Loucy (cell line): ENCODE measurements around the gene FBH1.

Source experiments
- EZH2phosphoT487 ChIP-seq: fragments of 200-600 bp; IDR thresholded peaks from 2 replicates; pipeline ENCODE4 v1.6.1; 2018; ENCODE audit warnings: antibody characterized with exemption, mild to moderate bottlenecking, moderate library complexity, borderline replicate concordance
- TF ChIP-seq, protein P1 (sequence below): fragments of 200-600 bp; sonication (generic); conservative IDR thresholded peaks from 2 replicates; pipeline ENCODE4 v1.5.1; 2014; ENCODE audit warnings: mild to moderate bottlenecking, antibody characterized with exemption, low read length

DNA sequence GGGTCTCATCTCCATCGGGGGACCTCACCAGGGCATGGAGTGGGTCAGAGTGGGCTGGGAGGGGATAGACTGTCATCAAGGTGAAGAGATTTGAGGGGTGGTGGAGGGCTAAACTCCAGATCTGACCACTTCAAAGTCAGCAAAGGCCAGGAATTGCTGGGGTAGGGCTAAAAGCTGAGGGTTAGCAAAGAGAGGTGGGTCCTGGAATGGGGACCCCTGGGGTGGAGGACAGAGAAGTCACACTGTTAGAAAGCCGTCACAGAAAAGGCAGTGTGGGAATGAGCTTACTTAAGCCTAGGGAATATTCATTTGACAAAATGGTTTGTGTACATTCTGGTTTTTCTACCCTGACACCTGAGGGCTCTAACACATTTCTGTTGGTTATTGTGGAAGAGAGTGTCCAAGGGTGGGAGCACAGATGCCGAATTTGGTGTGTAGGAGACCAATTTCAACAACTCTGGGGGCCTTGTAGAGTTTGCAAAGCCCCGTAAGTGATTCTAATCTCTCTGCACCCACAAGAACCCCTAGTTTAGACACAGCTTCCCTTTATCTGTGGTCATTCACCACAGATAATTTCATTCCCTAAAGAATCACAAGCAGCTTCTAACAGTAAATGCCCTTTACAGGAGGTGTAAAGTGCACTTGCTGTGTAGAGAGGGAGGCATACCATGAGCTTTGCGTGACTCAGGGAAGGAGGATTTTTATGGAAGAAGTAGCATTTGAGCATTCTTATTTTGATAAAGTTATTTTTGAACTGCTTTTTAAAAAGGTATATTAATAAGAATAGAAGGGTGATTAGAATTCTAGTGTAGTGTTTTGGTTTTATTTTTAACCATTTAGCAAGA, 6.4 kb downstream of the FBH1 start:
- TF ChIP-seq, protein P1, sequence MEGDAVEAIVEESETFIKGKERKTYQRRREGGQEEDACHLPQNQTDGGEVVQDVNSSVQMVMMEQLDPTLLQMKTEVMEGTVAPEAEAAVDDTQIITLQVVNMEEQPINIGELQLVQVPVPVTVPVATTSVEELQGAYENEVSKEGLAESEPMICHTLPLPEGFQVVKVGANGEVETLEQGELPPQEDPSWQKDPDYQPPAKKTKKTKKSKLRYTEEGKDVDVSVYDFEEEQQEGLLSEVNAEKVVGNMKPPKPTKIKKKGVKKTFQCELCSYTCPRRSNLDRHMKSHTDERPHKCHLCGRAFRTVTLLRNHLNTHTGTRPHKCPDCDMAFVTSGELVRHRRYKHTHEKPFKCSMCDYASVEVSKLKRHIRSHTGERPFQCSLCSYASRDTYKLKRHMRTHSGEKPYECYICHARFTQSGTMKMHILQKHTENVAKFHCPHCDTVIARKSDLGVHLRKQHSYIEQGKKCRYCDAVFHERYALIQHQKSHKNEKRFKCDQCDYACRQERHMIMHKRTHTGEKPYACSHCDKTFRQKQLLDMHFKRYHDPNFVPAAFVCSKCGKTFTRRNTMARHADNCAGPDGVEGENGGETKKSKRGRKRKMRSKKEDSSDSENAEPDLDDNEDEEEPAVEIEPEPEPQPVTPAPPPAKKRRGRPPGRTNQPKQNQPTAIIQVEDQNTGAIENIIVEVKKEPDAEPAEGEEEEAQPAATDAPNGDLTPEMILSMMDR: no peak
- no peak for TF ChIP-seq EZH2phosphoT487
